Hippocampal formation (tissue), 2 donors: ENCODE data around the gene MCM8.

Experiments
- DNase-seq, 2 donors: peaks; one replicate each; lab custom pipeline; 2025; lab: John Stamatoyannopoulos, UW

Gene MCM8

DNA sequence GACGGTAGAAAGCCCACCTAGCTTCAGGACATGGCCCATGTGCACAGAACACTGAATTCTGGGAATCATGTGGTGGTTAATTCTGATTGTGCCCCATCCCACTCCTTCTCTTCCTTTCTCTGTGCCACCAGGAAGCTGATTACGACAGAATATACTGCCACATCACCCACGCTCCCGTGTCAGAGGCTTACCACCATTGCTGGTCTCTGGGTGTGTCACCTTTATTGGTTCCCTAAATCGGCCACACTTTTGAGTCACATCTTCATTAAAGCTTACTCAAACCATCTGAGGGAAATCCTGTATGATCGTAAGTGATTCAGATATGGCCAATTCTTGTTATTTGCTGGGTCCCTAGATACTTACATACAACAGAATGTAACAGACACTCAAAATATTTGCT, 3.2 kb upstream of the MCM8 start:
- no peak for DNase-seq

DNA sequence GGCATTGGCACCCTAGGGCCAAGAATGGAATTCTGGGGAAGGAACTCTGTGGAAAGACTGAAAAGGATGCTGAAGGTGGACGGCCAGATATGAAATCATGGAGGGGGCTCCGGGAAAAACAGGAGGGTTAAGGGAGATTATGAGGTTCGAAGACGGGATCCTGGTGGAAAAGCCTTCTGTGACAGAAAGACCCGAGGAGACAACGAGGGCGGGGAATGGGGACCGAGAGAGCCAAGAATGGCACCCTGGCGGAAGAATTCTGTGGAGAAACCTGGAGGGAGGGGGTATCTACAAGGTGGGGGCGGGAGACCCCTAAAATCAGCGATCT, 545 bp upstream of the MCM8 start:
- DNase-seq = no peak

DNA sequence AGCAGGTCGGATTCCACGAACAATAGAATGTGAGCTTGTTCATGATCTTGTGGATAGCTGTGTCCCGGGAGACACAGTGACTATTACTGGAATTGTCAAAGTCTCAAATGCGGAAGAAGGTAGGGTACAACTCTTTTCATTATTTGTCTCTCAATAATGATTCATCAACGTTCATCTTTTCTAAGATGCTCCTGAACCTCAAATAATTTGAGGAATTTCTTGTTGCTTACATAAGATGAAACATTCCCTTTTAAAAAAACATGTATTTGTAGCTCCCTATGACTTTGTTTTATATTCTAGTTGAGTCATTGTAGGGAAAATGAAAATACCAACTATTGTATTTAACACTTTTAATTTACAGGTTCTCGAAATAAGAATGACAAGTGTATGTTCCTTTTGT, 17.0 kb downstream of the MCM8 start:
- no peak for DNase-seq

DNA sequence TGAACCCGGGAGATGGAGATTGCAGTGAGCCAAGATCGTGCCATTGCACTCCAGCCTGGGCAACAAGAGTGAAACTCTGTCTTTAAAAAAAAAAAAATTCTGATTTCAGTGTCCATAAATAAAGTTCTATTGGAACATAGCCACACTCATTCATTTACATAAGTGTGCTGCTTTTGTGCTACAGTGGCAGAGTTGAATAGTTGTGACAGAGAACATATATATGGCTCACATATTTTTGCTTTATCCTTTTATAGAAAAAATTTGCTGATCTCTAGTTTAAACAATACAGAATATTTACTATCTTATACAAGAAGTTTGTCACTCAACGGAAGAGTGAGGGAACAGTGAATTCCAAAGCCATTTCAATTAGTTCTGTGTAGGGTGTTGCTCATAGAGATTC, 18.0 kb downstream of the MCM8 start:
- DNase-seq = no peak

DNA sequence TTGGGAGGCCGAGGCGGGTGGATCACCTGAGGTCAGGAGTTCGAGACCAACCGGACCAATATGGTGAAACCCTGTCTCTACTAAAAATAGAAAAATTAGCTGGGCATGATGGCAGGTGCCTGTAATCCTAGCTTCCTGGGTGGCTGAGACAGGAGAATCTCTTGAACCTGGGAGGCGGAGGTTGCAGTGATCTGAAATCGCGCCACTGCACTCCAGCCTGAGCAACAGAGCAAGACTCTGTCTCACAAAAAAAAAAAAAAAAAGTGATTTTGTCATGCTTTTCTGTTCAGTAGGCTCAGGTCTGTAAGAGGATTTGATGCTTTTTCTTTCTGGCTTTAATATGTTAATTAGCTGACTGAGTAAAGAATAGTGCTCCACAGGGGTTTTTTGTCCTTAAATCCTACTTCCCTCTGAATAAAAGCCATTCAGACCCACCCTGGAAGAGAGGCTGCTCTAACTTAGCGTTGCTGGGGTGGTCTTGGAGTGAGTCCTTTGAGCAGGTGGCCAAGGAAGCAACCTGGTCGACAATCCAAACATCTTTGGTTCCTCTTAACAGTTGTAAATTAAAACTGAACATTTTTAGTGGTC, 19.0 kb downstream of the MCM8 start:
- DNase-seq = no peak

DNA sequence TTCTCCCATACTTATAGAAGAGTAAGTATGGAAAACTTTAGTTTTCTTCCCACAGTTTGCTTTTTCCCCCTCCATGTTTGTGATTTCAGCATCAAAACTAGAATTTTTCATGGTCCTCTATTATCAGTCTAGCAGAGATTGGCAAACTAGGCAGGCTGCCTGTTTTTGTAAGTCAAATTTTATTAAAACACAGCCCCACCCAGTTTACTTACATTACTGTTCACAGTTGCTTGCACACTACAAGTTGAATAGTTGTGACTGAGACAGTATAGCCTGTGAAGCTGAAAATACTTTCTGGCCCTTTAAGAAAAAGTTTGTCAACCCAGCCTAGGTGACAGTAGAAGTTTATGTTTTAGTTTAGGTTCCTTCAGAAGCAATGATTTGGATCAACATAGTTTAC, 19.5 kb downstream of the MCM8 start:
- DNase-seq = no peak

DNA sequence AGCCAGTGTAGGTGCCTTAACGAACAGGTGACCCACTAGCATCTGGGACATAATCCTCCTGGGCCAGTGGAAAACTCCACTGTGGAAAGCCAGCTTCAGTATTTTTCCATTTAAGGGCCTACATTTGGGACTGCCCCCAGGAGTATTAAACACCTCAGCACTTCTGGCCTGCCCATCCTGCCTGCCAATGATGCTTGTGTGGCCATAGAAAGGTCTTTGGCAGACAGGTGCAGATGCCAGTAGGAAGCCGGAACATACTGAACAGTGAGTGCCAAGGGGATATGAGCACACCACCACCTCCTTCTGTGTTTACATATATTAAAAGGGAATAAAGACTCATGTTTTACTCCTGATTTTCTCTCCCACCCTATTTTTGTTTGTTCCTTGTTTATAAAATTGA, 19.9 kb downstream of the MCM8 start:
- DNase-seq = no peak

DNA sequence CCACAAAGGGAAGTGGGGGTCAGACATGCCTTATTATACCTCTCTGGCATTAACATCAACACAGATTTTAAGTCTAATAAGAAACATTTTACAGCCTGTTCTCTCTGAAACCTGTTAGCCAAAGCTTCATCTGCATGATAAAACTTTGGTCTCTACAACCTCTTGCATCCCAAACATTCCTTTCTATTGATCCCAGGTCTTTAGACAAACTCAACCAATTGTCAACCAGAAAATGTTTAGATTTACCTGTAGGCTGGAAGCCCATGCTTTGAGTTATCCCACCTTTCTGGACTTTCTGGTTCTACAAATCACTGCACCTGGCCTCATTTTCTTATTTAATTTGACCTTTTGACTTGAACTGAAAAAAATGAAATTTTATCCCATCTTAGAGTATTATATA, 20.8 kb downstream of the MCM8 start:
- no peak for DNase-seq

DNA sequence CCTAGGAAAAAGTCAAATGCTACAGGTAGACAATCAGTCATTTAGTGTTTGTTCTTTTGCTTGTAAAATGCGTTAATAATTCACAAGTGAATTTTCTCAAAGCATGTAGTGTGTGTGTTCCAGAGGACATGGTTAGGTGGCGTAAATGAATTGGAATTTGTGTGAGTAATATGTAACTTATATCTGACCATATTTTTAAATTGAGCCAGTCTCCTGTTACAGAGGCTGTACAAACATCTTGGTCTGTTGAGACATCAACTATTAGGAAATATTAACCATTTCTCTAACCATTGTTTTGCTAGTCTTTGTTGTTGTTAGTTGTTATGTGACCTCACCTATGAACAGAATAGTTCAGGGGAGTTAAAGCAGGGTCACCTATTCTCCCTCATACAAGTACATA, 22.7 kb downstream of the MCM8 start:
- DNase-seq = no peak

DNA sequence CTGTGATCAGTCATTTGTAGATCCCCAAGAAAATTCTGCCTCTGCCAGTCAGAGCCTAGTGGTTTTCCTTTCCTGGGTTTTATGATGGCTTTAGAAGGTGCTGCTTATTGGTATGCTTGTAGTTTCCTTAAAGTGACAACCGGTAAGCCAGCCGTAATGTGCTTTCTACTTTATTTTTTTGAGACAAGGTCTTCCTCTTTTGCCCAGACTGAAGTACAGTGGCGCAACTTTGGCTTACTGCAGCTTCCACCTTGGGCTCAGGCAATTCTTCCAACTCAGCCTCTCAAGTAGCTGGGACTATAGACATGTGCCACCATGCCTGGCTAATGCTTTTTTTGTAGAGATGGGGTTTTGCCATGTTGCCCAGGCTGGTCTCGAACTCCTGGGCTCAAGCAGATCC, 23.5 kb downstream of the MCM8 start:
- no peak for DNase-seq

DNA sequence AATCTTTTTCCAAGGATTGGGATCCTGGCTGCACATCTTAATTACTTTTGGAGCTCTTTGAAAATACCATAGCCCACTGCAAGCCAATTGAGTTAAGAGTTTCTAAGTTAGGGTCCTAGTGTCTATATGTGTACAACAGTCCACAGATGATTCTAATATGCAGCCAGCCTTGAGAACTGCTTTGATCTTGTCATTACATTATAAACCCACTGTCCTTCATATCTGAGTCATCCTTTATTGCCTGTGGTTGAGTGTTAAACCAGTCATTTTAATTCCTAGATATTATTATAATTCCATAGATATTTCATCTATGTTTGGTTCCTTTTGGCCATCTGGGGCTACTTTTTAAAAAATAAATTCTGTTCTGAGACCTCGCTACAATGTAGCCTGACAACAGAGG, 24.1 kb downstream of the MCM8 start:
- no peak for DNase-seq

DNA sequence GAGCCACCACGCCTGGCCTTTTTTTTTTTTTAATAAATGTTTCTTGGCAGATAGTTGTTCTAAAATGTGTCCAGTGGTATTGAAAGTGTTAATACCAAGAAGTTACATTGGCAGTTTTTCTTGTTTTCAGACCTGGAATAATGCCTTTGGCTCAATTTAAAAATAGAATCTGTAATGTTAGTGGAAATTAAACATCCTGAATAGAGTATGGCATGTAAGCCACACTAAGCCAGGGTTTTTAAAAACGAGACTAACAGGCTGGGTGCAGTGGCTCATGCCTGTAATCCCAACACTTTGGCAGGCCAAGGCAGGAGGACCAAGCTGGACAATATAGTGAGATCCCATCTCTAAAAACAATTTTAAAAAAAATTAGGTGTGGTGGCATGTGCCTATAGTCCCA, 25.3 kb downstream of the MCM8 start:
- DNase-seq = no peak

DNA sequence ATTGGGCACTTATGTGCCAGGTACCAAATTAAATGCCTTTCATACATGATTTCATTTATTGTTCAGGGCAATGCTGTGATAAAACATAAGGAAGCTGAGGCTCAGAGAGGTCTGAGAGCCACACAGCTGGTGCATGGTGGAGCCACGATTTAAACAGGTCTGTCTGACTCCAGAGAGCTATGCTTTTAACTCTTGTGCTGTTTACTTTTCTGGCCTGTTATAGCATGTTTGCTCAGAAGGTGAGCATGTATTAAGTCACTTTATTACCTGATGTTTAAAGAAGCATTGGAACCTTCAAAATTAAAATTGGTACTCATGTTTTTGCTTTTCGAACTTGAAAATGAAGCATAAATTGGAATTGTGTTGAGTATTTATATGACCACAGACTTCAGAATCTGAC, 26.8 kb downstream of the MCM8 start:
- DNase-seq = no peak

DNA sequence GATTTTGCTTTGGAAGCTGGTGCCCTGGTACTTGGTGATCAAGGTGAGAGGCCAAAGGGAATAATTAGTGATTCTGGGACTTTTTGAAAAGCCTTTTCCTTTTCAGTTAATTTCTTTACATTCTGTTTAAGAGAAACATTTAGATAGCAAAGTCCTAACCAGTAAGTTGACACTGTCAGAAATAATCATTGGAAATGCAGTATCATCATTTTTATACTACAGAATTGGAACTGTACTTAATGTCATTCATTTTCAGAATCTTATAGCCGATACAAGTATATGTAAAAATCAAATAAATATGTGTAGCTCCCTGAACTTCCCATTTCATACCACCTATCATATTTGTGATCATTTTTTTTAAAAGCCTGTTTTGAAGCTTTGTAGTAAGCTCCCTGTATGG, 27.5 kb downstream of the MCM8 start:
- no peak for DNase-seq

DNA sequence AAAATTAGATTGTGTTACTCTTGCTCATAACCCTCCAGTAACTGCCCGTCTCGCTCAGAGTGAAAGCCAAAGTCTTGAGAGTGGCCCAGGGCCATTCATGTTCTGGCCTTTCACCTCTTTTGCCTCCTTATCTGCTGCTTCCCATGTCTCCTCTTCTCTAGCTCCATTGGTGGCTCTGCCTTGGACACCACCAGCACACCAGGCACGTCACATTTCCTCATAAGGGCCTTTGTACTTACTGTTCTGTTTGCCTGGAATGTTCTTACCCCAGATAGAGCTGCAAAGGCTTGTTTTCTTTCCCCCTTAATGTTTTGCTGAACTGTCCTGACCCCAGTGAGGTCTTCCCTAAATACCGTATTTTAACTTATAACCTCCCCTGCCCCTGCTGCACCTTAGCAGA, 29.3 kb downstream of the MCM8 start:
- DNase-seq = no peak

DNA sequence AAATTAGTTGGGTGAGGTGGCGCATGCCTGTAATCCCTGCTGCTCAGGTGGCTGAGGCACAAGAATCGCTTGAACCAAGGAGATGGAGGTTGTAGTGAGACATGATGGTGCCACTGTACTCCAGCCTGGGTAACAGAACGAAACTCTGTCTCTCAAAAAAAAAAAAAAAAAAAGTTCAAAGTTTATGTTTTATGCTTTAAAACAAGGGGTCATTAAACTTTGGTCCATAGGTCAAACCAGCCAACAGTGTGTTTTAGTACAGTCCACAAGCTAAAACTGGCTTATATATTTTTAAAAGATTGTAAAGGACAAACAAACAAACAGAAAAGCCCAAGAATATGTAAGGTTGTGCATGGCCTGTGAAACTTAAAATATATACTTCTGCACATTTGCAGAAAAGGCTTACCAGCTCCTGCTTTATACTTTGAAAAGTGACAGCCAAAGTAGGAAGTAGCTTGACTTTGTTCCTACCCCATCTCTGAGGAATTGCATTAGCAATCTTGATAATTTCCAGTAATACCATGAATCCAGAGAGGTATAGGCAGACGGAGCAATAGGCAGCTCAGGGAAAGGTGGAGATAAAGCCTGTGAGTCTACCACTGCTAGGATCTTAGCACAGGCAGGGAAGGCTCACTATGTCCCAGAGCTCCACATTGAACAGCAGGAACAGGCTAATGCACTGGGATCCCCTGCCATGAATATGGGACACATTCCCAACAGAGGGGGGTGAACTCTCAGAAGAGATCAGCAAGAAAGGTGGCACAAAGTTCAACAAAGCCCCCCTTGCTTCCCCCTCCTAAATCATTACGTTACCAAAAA, 30.5 kb downstream of the MCM8 start:
- no peak for DNase-seq

DNA sequence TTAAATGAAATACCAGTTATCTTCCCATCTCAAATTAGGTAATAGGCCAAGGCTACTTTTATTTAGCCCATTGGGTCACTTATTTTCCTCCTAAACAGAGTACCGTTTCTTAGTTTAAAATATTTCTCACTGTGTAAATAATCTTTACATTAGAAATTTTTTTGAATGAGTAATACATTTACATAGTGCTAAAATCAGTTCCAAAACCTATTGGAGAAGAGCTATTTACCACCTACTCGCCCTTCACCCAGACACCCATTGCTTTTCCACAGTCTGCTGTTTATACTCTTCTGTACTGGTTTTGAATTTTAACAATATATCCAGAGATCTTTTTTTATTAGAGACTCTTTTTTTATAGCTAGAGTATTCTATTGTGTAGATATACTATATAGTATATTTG, 36.9 kb downstream of the MCM8 start:
- DNase-seq = no peak

DNA sequence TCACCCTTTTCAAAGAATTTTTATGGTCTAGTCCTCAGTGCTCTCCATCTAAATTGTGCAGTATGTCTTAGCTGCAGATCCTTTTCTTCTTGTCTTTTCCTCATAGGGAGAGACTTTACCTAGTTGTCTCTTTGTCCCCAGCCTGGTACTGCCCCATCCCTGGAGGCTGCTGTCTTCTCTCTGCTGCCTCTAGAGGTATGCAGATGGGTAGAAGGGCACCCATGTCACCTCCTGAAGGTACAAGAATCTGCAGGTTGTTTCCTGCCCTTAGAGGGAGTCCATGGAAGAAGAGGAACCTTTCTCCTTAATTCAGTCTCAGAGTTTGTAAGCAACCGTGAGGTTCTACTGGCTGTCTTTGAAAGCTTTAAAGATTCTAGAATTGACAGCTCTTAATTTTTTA, 39.1 kb downstream of the MCM8 start:
- DNase-seq = no peak

DNA sequence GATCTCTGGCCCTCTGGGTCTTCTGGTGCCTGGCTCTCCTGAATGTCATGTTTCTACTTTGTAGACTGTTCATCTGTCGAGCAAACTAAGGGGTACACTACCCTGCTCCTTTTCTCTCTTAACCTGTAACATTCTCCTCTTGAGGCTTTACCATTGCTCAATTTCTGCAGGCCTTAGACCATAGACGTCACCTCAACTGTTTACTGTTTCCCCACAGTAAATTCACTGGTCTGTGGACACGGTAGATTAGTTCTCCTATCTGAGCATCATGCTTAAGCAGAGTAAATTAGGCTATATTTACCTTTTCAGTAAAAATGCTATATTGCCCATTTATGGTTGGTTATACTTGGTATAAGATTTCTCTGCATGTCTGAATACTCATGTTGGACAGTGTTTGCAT, 40.5 kb downstream of the MCM8 start:
- DNase-seq = no peak

DNA sequence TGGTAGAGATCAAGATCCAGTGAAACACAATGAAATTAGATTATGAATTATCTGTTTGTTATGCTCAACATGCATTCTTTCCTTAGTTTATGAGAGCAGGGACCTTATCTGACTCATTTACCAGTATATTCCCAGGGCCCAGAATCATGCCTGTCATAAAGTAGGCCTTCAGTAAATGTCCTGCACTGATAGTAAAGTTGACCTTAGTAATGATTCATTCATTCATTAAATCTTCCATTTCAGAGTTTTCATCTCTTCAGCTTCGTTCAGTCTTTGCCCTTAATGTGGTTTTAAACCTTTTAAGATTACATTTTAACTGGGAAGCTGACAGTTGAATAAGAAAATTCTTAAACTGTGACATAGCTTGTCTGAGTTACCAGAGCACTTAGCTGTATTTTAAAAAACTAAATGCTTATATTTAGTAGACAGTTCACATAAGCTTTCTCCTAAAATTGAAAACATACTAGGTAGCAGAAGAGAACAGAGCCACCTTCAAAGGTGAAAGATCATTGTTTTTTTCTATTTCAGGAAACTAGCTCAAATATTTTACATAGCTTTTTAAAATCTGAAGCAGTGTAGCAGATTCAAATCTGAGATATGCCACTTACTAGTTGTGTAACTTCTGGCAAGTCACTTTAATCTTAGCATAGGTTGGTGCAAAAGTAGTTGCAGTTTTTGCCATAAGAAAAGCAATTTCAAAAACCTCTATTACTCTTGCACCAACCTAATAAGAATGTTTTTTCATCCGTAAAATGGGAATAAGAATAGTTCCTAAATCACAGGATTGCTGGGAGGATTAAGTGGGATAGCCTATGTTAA, 41.4 kb downstream of the MCM8 start:
- DNase-seq = no peak

DNA sequence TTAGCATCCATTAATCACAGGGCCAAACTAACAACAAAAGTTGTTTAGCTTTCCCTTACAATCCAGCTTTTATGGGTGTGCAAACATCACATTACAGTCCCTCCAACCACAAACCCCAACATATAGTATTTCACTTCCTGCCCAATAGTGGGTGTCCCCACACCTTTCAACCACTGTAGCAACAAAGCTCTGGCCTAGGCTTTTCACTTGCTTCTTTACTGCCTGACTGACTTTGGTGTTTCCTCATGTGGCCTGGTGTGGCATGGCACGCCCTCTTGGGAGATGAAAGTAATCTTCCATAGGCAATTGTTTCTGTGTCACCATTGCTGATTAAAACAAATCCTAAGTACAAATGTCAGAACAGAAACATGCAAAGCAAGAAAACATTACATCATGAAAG, 46.3 kb downstream of the MCM8 start:
- DNase-seq = no peak

DNA sequence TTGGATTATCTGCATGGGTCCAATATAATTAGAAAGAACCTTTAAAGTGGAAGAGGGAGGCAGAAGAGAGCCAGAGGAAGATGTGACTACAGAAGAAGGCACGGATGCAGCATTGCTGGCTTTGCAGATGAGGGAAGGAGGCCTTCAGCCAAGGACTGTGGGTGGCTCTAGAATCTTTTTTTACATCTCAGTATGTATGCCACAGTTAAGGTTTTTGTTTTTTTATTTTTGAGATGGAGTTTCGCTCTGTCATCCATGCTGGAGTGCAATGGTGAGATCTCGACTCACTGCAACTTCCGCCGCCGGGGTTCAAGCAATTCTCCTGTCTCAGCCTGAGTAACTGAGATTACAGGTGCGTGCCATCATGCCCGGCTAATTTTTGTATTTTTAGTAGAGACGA, 49.3 kb downstream of the MCM8 start:
- no peak for DNase-seq

DNA sequence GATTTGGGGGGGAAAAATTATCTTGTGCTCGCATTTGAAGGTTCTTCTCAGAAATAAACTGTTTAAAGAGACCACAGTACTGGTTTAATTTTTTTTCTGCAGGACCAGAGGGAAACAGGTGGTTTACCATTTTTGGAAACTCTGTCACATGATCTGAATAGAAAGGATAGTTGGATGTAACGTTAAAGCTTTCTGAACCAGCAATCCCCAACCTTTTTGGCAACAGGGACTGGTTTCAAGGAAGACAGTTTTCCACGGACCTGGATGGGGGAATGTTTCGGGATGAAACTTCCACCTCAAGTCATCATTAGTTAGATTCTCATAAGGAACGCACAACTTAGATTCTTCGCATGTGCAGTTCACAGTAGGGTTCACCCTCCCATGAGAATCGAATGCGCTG, 50.4 kb downstream of the MCM8 start:
- DNase-seq = no peak

DNA sequence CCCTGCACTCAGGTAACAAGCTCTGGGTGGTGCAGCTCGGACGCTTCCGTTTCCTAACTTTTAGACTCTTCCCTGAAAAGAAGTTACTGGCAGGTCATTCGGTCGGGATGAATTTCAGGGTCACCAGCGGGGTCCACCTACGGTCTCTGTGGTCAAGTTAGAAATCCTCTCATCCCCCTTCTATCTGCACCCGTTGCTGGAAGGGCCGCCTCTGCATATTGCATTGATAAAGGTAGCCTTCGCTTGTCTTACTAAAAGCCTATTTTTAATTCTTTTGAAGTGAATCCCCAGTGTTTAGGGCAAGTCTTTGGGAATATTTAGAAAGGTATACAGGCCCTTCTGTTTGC, 56.1 kb downstream of the MCM8 start:
- no peak for DNase-seq
